ENCODE data around the gene RSPH9. TPM values are rescaled to one million over a fixed set of nuclear protein-coding genes. Genes with fewer than 3 reads are reported as not detected.
"Not testable (repeated sequence)": the region's sequence is repeated elsewhere in the genome, so short reads cannot be mapped to it uniquely, and the experiment has no call there.

The RSPH9 gene
- total RNA-seq, 1 experiment from 2014 or later: not detected

DNA sequence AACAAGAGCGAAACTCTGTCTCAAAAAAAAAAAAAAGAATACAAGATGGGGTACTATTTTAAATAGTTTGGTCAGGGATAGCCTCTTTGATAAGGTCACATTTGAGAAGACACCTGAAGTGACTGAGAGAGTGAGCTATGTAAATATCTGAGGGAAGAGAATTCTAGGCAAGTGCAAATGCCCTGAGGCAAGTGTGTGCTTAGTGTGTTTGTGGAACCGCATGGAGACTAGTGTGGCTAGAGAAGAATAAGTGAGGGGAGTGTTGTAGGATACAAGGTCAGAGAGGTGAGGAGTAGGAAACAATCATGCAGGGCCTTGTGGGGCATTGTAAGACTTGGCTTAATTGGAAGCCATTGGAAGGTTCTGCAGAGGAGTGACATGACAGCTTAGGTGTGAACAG is 3.4 kb downstream of the RSPH9 start:
- no peak overlapping the region for H3K4me3 ChIP-seq (ENCODE audit: low read length)
- no peaks in the 10 kb centered on the region for H3K36me3 ChIP-seq (ENCODE audit: low read depth, low read length)
- ChIA-PET POLR2A (ENCODE audit: unreplicated experiment) (no interaction called here), CTCF (interaction anchor here (0.6 kb wide), 1 partner anchor 289 kb away, joined by 3 read pairs; no protein-coding TSS in a partner anchor)
- no peaks in the 10 kb centered on the region for H3K9me3 ChIP-seq (ENCODE audit: low read length)
- no peak overlapping the region for H2AFZ ChIP-seq (ENCODE audit: low read length)
- DNase-seq: no peak
- H3K27ac ChIP-seq (ENCODE audit: low read length): no peak overlapping the region
- no peaks in the 10 kb centered on the region for H4K20me1 ChIP-seq (ENCODE audit: low read length)
- H3F3A ChIP-seq (ENCODE audit: low read length, unreplicated experiment): no peaks in the 10 kb centered on the region
- BruUV-seq (replicated peaks): no TSS peak
- TF ChIP-seq EZH2 (IDR thresholded peaks at IDR 0.05; ENCODE audit: low read length, unreplicated experiment) (no peak), EZH2phosphoT487 (IDR thresholded peaks at IDR 0.05; ENCODE audit: borderline replicate concordance, low read length) (no peak)
- TF ChIP-seq, protein P1, sequence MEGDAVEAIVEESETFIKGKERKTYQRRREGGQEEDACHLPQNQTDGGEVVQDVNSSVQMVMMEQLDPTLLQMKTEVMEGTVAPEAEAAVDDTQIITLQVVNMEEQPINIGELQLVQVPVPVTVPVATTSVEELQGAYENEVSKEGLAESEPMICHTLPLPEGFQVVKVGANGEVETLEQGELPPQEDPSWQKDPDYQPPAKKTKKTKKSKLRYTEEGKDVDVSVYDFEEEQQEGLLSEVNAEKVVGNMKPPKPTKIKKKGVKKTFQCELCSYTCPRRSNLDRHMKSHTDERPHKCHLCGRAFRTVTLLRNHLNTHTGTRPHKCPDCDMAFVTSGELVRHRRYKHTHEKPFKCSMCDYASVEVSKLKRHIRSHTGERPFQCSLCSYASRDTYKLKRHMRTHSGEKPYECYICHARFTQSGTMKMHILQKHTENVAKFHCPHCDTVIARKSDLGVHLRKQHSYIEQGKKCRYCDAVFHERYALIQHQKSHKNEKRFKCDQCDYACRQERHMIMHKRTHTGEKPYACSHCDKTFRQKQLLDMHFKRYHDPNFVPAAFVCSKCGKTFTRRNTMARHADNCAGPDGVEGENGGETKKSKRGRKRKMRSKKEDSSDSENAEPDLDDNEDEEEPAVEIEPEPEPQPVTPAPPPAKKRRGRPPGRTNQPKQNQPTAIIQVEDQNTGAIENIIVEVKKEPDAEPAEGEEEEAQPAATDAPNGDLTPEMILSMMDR (conservative IDR thresholded peaks at IDR 0.05; ENCODE audit: low read depth, low read length): no peak
- H3K79me2 ChIP-seq (ENCODE audit: low read length): no peaks in the 10 kb centered on the region
- no peak for ATAC-seq
- no peak overlapping the region for H3K4me2 ChIP-seq (ENCODE audit: low read length)
- H3K9me2 ChIP-seq (replicated peaks; ENCODE audit: low read length): no peaks in the 10 kb centered on the region
- H3K4me1 ChIP-seq (ENCODE audit: insufficient read depth, low read length): no peaks in the 10 kb centered on the region
- no peaks in the 10 kb centered on the region for H3K27me3 ChIP-seq (ENCODE audit: low read length)
- intact Hi-C loops (cut with micrococcal nuclease): no loop called here
- H3K9ac ChIP-seq (ENCODE audit: low read length): no peak overlapping the region

GRCh38 chr6:43652822-43653221 is 8.0 kb downstream of the RSPH9 start:
- CTCF ChIA-PET; H3K4me1 ChIP-seq (ENCODE audit: insufficient read depth, low read length); H3K9me3 ChIP-seq (ENCODE audit: low read length); DNase-seq; H2AFZ ChIP-seq (ENCODE audit: low read length); H3K4me3 ChIP-seq (ENCODE audit: low read length); H3K9me2 ChIP-seq (replicated peaks; ENCODE audit: low read length); H4K20me1 ChIP-seq (ENCODE audit: low read length); H3K79me2 ChIP-seq (ENCODE audit: low read length); H3K4me2 ChIP-seq (ENCODE audit: low read length); H3K27ac ChIP-seq (ENCODE audit: low read length); intact Hi-C loops (cut with micrococcal nuclease); BruUV-seq (replicated peaks); H3K27me3 ChIP-seq (ENCODE audit: low read length); ATAC-seq; H3F3A ChIP-seq (ENCODE audit: low read length, unreplicated experiment); POLR2A ChIA-PET (ENCODE audit: unreplicated experiment); H3K36me3 ChIP-seq (ENCODE audit: low read depth, low read length); H3K9ac ChIP-seq (ENCODE audit: low read length): not testable (repeated sequence)

- intact Hi-C loops (cut with micrococcal nuclease): no loop called here
- POLR2A ChIA-PET (ENCODE audit: unreplicated experiment): no interaction called here
- Histone ChIP-seq H3K27ac (ENCODE audit: low read length) (no peak overlapping the region), H2AFZ (ENCODE audit: low read length) (no peak overlapping the region), H3K9ac (ENCODE audit: low read length) (no peak overlapping the region), H3K79me2 (ENCODE audit: low read length) (no peaks in the 10 kb centered on the region), H3K9me3 (ENCODE audit: low read length) (0 out of 2 replicates have a peak, but pooled peaks cover 5% of the 10 kb centered on the region), H3K9me2 (replicated peaks; ENCODE audit: low read length) (no peaks in the 10 kb centered on the region), H3K4me1 (ENCODE audit: insufficient read depth, low read length) (no peaks in the 10 kb centered on the region), H3K27me3 (ENCODE audit: low read length) (no peaks in the 10 kb centered on the region), H3K4me2 (ENCODE audit: low read length) (no peak overlapping the region), H3K4me3 (ENCODE audit: low read length) (no peak overlapping the region), H4K20me1 (ENCODE audit: low read length) (no peaks in the 10 kb centered on the region), H3F3A (ENCODE audit: low read length, unreplicated experiment) (no peaks in the 10 kb centered on the region), H3K36me3 (ENCODE audit: low read depth, low read length) (no peaks in the 10 kb centered on the region; the same call in 1 of the 2 replicates)
- no peak for DNase-seq
- BruUV-seq (replicated peaks): no TSS peak
- ATAC-seq: no peak
- CTCF ChIA-PET: no interaction called here
- TF ChIP-seq EZH2phosphoT487 (IDR thresholded peaks at IDR 0.05; ENCODE audit: borderline replicate concordance, low read length): no peak
- TF ChIP-seq EZH2 (IDR thresholded peaks at IDR 0.05; ENCODE audit: low read length, unreplicated experiment): no peak
- TF ChIP-seq, protein P1 (conservative IDR thresholded peaks at IDR 0.05; ENCODE audit: low read depth, low read length): no peak
Measured at GRCh38 chr6:43657221-43657802, 12.5 kb downstream of the RSPH9 start.

All from PC-3 (cell line).